Measurements from ENCODE around the gene KANK3. TPM values are rescaled to one million over a fixed set of nuclear protein-coding genes. Genes with fewer than 3 reads are reported as not detected.

Gene KANK3
- total and polyA plus RNA-seq, 9 of the 15 experiments (the other 6 are each of a cell fraction or from before 2014, with no cell fraction given) = 0.03 to 0.40 (median 0.08) TPM; not detected in 6

DNA sequence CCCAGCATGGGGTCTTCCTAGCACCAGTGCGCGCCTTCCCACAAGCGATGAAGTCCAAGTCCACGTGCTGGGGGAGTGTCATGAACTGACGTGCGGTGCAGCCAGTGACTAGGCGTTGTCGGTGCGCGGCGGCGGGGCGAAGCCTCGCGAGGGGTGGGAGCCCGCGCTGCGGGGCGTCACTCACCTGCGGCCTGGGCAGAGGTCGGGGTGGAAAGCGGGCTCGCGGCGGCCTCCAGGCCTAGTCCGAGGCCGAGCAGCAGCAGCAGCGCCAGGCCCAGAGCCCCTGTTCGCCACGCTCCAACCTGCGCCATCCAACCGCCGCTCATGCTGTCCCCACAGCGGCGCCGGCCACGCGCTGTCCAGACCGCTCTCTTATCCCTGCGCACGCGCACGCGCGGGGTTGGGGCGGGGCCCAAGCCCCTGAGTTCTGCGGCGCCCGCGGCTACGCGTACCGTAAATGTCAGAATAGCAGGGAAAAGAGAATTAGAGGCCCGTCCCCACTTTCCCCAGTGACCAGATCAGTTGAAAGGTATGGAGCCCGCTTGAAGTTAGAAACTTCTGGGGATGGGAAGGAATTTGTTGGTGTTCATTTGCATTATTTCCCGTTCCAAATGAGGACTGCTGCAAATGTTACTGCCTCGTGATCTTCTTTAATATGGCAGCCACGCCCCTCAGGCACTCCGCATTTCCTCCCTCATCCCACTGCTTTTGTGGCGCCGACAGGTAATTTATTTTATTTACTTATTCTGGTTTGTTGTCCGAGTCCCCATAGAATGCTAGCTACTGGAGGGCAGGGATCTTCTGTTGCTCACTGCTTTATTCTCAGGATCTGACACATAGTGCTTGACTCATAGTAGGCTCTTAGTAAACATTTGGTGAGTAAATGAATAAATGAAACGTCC lies 34.8 kb downstream of the KANK3 start, which contains the start of gene CD320 (continued):
- TF ChIP-seq, protein P1, sequence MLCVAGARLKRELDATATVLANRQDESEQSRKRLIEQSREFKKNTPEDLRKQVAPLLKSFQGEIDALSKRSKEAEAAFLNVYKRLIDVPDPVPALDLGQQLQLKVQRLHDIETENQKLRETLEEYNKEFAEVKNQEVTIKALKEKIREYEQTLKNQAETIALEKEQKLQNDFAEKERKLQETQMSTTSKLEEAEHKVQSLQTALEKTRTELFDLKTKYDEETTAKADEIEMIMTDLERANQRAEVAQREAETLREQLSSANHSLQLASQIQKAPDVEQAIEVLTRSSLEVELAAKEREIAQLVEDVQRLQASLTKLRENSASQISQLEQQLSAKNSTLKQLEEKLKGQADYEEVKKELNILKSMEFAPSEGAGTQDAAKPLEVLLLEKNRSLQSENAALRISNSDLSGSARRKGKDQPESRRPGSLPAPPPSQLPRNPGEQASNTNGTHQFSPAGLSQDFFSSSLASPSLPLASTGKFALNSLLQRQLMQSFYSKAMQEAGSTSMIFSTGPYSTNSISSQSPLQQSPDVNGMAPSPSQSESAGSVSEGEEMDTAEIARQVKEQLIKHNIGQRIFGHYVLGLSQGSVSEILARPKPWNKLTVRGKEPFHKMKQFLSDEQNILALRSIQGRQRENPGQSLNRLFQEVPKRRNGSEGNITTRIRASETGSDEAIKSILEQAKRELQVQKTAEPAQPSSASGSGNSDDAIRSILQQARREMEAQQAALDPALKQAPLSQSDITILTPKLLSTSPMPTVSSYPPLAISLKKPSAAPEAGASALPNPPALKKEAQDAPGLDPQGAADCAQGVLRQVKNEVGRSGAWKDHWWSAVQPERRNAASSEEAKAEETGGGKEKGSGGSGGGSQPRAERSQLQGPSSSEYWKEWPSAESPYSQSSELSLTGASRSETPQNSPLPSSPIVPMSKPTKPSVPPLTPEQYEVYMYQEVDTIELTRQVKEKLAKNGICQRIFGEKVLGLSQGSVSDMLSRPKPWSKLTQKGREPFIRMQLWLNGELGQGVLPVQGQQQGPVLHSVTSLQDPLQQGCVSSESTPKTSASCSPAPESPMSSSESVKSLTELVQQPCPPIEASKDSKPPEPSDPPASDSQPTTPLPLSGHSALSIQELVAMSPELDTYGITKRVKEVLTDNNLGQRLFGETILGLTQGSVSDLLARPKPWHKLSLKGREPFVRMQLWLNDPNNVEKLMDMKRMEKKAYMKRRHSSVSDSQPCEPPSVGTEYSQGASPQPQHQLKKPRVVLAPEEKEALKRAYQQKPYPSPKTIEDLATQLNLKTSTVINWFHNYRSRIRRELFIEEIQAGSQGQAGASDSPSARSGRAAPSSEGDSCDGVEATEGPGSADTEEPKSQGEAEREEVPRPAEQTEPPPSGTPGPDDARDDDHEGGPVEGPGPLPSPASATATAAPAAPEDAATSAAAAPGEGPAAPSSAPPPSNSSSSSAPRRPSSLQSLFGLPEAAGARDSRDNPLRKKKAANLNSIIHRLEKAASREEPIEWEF (CRISPR knock-in tag; IDR thresholded peaks at IDR 0.05) = no peak
- TF ChIP-seq ZNF184 (CRISPR knock-in tag; IDR thresholded peaks at IDR 0.05) = no peak
- TF ChIP-seq HOMEZ (CRISPR knock-in tag; IDR thresholded peaks at IDR 0.05) = no peak
- TF ChIP-seq RBM25 (IDR thresholded peaks at IDR 0.05; ENCODE audit: low read depth, low read length, severe bottlenecking) = peak; percentile 75
- TF ChIP-seq YBX1 (IDR thresholded peaks at IDR 0.05) = no peak
- no peak for TF ChIP-seq ZFP36 (IDR thresholded peaks at IDR 0.05; ENCODE audit: low read depth, low read length, partially characterized antibody)
- TF ChIP-seq, protein P2, sequence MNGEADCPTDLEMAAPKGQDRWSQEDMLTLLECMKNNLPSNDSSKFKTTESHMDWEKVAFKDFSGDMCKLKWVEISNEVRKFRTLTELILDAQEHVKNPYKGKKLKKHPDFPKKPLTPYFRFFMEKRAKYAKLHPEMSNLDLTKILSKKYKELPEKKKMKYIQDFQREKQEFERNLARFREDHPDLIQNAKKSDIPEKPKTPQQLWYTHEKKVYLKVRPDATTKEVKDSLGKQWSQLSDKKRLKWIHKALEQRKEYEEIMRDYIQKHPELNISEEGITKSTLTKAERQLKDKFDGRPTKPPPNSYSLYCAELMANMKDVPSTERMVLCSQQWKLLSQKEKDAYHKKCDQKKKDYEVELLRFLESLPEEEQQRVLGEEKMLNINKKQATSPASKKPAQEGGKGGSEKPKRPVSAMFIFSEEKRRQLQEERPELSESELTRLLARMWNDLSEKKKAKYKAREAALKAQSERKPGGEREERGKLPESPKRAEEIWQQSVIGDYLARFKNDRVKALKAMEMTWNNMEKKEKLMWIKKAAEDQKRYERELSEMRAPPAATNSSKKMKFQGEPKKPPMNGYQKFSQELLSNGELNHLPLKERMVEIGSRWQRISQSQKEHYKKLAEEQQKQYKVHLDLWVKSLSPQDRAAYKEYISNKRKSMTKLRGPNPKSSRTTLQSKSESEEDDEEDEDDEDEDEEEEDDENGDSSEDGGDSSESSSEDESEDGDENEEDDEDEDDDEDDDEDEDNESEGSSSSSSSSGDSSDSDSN (IDR thresholded peaks at IDR 0.05; ENCODE audit: borderline replicate concordance in 1 of 2, low read depth in 2 of 2, low read length in 2 of 2) = no peak
- TF ChIP-seq, protein P3, sequence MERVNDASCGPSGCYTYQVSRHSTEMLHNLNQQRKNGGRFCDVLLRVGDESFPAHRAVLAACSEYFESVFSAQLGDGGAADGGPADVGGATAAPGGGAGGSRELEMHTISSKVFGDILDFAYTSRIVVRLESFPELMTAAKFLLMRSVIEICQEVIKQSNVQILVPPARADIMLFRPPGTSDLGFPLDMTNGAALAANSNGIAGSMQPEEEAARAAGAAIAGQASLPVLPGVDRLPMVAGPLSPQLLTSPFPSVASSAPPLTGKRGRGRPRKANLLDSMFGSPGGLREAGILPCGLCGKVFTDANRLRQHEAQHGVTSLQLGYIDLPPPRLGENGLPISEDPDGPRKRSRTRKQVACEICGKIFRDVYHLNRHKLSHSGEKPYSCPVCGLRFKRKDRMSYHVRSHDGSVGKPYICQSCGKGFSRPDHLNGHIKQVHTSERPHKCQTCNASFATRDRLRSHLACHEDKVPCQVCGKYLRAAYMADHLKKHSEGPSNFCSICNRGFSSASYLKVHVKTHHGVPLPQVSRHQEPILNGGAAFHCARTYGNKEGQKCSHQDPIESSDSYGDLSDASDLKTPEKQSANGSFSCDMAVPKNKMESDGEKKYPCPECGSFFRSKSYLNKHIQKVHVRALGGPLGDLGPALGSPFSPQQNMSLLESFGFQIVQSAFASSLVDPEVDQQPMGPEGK (CRISPR knock-in tag; IDR thresholded peaks at IDR 0.05; ENCODE audit: borderline replicate concordance) = no peak
- no peak for TF ChIP-seq ZFP30 (CRISPR knock-in tag; IDR thresholded peaks at IDR 0.05; ENCODE audit: borderline replicate concordance)
- TF ChIP-seq NONO (IDR thresholded peaks at IDR 0.05; ENCODE audit: low read depth in 2 of 2, low read length in 1 of 2) = peak; percentile 62 to 66; a peak in 2 of 4 replicates
- TF ChIP-seq OTX1 (CRISPR knock-in tag; IDR thresholded peaks at IDR 0.05) = 0 out of 2 replicates have a peak, but pooled peaks have one; percentile 19
- TF ChIP-seq ATF1 (CRISPR knock-in tag; IDR thresholded peaks at IDR 0.05) = no peak
- TF ChIP-seq ATF1 (tag; IDR thresholded peaks at IDR 0.05) = peak; percentile 93
- no peak; a peak in 1 of 4 replicates for TF ChIP-seq TBL1XR1 (IDR thresholded peaks at IDR 0.05; ENCODE audit: low read length in 2 of 2)
- no peak for TF ChIP-seq SRSF9 (IDR thresholded peaks at IDR 0.05; ENCODE audit: borderline replicate concordance, low read depth, low read length)

Data from K562 (cell line).